ENCODE measurements around the gene ORAI2.

ORAI2 gene

GRCh38 chr7:102413611-102414010, 19.8 kb upstream of the ORAI2 start:
- FAIRE-seq, result no peak
- no peak for DNase-seq (ENCODE audit: low spot score)

- no peak for DNase-seq (ENCODE audit: low spot score)
- no peak for FAIRE-seq
Observed at GRCh38 chr7:102415685-102416225, 17.6 kb upstream of the ORAI2 start.

GRCh38 chr7:102416406-102416805, 17.0 kb upstream of the ORAI2 start:
- FAIRE-seq, result no peak
- DNase-seq (ENCODE audit: low spot score), result no peak

- DNase-seq (ENCODE audit: low spot score), result no peak
- no peak for FAIRE-seq
Observed at GRCh38 chr7:102417105-102417504, 16.3 kb upstream of the ORAI2 start.

- no peak for DNase-seq (ENCODE audit: low spot score)
- no peak for FAIRE-seq
Observed at GRCh38 chr7:102418592-102418991, 14.8 kb upstream of the ORAI2 start.

GRCh38 chr7:102421706-102422240, 11.6 kb upstream of the ORAI2 start:
- FAIRE-seq (no peak), DNase-seq (ENCODE audit: low spot score) (no peak)

GRCh38 chr7:102424129-102424551, 9.2 kb upstream of the ORAI2 start:
- DNase-seq (ENCODE audit: low spot score) (no peak), FAIRE-seq (no peak)

GRCh38 chr7:102424787-102425218, 8.6 kb upstream of the ORAI2 start:
- DNase-seq (ENCODE audit: low spot score) (no peak), FAIRE-seq (no peak)

GRCh38 chr7:102425639-102426267, 7.6 kb upstream of the ORAI2 start:
- FAIRE-seq, result no peak

GRCh38 chr7:102426268-102427018, 6.9 kb upstream of the ORAI2 start:
- FAIRE-seq, result no peak
- no peak for DNase-seq (ENCODE audit: low spot score)

More at GRCh38 chr7:102425639-102426267, 7.6 kb upstream of the ORAI2 start:
- no peak for DNase-seq (ENCODE audit: low spot score)

GRCh38 chr7:102427019-102427405, 6.4 kb upstream of the ORAI2 start:
- DNase-seq (ENCODE audit: low spot score), result no peak
- no peak for FAIRE-seq

GRCh38 chr7:102429141-102429899, 4.1 kb upstream of the ORAI2 start:
- FAIRE-seq, result no peak

GRCh38 chr7:102431617-102432298, 1.6 kb upstream of the ORAI2 start:
- FAIRE-seq, result peak; percentile 94
- peak; percentile 92 for DNase-seq (ENCODE audit: low spot score)

More at GRCh38 chr7:102429141-102429899, 4.1 kb upstream of the ORAI2 start:
- no peak for DNase-seq (ENCODE audit: low spot score)

- FAIRE-seq (no peak), DNase-seq (ENCODE audit: low spot score) (no peak)
Observed at GRCh38 chr7:102432442-102433218, 745 bp upstream of the ORAI2 start.

- FAIRE-seq, result no peak
- DNase-seq (ENCODE audit: low spot score), result no peak
Observed at GRCh38 chr7:102434039-102434486, 688 bp downstream of the ORAI2 start.

GRCh38 chr7:102436118-102436517, 2.7 kb downstream of the ORAI2 start:
- DNase-seq (ENCODE audit: low spot score), result no peak
- FAIRE-seq, result no peak

GRCh38 chr7:102439963-102440795, 6.8 kb downstream of the ORAI2 start:
- FAIRE-seq (peak; percentile 91), DNase-seq (ENCODE audit: low spot score) (peak; percentile 90)

GRCh38 chr7:102444961-102445673, 11.7 kb downstream of the ORAI2 start:
- no peak for FAIRE-seq

GRCh38 chr7:102445674-102446071, 12.3 kb downstream of the ORAI2 start:
- DNase-seq (ENCODE audit: low spot score) (no peak), FAIRE-seq (no peak)

More at GRCh38 chr7:102444961-102445673, 11.7 kb downstream of the ORAI2 start:
- DNase-seq (ENCODE audit: low spot score), result no peak

All from RCC 7860 (cell line).